CD4-positive, alpha-beta T cell treated with Interleukin-15 for 1 hour (primary cell): ENCODE data around the gene ATP1A4.

ENCODE experiments used
- DNase-seq: peaks from one replicate; pipeline ENCODE4 v3.0.0-alpha.2; 2020

Gene ATP1A4

DNA sequence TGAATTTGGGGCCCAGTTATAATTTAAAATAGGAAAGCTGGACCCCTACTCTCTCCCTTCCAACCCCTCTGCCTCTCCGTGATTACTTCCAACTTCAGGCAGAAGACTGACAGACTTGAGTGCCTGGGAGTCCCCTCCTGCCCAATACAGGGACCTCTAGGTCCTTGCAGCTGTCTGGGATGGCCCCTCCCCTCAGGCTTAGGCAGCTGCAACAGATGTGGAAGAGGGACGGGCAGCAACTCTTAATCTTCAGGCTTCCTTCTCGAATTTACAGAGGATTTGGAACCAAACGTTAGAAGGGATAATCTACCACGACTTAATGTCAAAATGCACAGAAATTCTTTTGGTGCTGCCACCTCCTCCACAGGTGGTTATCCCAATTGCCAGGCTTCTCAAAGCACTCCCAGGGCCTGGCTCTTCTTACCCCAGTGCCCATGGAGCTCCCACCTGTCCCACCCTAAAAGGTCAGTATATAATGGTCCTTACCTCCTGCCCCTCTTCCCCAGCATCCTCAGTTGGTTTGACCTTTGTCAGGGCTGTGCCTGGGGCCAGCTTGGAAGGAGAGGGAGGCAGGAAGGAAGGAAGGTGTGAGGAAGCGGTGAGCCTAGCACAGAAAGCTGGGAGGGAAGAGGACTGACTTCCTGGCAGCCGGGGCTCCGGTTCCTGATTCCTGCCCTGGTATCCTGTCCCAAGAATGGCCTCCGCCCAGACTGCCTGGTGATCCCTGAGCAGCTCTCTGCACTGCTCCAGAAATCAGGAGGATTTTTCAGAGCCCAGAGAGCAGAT, 56.6 kb downstream of the ATP1A4 start:
- DNase-seq = no peak

DNA sequence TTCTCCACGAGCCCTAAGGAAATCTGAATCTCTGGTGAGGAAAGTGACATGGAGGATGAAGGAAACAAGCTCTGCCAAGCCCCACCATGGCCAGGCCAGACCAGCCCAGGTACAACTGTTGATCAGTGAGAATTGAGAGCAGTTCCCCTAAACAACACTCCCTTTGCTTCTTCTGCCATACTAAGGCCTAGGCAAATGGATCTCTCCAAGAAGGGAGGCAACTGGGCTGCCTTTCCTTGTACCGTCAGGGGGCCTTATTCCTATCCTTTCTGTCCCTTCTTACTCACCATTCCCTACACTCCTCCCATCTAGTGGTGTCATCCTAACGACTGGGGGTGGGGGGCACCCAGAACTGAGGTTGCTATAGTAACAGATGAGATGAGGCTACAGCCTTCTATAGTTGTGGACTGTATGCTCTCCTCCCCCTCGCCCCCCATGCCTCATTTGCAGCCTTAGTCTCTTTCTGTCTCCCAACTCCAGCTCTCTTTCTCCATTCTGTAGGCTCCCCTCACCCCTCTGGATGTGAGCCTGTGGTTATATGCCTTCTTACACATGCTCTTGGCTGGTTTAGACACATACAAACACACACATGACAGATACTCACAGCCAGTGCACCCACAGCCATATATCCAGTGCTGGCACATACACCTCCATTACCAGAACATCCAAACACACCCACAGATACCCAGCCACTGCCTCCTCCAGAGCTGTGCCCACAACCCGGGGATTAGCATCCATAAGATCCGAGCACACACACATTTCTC, 57.3 kb downstream of the ATP1A4 start:
- DNase-seq = no peak

DNA sequence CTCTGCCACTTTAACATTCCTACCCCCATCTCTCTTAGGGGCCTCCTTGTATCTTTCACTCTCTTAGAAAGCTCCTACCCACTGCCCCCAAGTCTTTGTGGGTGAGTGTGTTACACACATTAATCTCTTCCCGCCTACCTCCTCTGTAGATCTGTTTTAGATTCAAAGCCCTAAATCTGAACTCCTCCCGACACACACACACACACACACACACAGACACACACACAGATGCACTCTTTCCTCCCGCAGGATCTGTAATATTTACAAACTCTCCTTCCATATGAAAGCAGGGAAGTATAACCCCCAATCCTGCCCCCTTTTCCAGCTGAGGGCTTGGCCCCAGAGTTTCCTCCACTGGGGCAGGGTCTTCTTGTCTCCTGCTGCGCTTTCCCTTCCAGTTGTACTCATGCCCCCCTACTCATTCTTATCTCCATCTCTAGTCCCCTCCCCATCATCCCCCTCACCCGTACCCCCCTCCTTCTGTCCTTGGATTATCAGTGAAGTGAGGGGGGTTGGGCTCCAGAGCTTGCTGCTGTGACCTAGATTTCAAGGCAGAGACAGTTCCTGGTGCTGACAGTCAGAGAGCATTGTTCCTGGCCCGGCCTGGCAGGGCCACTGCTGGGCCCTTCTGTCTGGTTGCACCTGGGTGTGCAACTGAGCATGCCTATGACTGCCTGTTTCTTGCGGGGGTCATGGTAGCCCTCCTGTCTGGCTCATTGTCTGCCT, 58.1 kb downstream of the ATP1A4 start:
- DNase-seq = no peak

DNA sequence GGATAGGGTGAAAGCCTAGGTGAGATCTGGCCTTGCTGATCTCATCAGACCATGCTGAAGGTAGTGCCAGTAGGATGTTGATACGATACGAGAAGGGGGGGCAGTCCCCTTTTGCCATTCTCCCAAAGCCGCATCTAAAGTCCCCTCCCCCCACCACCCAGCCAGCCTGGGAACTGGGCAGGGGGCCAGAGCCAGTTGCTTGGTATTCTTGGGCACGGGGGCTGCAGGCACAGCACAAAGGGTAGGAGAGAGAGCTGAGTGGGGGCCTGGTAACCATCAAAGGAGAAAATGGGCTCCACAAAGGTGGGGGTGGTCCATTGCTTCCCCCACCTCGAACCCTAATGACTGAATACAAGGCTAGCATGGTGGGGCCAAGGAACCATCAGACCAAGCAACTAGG, 59.2 kb downstream of the ATP1A4 start:
- no peak for DNase-seq

DNA sequence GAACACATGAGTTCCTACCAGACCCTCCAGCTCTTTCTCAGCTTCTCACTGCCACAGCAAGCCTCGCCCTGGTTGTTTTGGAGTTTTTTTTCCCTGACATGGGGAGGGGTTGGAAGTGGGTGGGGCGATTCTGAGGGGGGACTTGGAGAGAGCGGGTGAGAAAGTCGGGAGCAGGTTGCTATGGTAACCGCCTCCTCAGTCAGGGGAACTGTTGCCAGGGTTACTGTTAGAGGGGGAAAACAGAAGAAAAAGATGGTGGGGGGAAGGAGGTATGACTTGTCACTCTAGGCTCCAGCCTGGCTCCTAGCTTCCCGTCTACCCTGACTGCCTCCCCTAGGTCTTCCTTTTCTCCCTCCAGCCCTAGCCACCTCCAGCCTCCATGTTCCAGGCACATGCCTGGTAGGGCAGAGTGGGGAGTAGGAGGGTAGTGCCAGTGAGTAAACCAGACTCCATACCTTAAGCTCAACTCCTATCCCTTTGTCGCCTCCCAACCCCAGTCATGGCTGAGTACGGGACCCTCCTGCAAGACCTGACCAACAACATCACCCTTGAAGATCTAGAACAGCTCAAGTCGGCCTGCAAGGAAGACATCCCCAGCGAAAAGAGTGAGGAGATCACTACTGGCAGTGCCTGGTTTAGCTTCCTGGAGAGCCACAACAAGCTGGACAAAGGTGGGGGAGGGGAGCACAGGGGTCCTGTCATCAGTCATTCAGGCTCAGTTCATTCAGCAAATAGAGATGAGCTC, 59.8 kb downstream of the ATP1A4 start:
- DNase-seq = no peak

DNA sequence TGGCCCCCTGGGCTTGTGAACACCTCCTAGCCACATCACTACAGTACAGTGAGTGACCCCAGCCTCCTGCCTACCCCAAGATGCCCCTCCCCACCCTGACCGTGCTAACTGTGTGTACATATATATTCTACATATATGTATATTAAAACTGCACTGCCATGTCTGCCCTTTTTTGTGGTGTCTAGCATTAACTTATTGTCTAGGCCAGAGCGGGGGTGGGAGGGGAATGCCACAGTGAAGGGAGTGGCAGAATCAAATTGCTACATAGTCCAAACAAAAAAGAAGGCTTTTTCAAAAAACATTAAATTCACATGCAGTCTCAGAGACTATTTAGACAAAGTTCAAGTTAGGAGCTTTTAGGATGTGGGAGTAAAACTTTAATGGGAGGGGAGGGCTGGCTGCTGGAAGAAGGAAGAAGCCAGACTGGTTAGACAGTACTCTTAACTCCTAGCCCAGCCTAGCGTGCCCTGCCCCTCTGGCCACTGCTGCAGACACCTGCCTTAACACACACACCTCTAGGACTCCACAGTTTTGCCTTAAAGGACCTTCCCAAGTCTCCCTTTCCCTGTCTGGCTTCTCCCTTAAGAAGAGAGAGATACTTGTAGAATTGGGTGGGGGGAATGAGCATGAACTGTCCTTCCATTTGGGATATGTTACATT, 63.2 kb downstream of the ATP1A4 start:
- no peak for DNase-seq

DNA sequence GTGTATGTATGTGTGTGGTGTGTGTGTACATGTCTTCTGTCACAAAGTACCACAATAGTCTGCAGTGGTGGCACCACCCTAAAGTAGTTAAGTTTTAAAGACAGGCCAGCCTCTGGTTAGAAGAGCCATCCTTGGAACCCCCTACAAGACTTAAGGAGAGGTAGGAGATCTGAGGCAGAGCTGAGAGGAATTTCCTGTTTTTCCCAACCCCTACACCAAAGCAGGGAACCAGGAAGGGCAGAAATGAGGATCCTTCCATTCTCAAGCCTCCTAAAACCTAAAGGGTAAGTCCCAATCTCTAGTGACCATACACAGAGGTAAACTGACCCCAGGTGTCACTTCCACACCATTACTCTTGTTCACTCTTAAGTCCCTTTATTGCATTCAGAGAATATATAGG, 64.9 kb downstream of the ATP1A4 start:
- no peak for DNase-seq

DNA sequence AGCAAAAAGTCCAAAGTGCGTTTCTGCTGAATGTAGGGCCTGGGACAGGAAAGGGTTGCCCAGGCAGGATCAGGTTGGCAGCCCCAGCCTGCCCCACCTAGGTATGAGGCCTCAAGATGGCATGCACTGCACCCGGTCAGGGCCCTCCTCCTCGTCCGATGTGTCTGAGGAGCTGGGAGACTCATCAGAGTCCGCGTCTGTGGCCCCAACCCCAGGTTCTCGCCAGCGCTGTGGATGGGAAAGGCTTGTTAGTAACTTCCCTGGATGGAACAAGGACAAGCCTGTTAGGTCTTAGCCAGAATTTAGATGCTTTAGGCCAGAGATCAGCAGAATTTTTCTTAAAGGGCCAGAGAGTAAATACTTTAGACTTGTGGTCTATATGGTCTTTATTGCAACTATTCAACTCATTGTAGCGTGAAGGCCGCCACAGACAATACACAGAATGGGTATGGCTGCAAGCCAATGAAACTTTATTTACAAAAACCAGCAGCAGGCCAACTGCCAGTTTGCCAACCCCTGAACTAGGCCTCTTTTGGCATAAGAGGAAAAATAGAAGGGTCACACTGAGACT, 66.2 kb downstream of the ATP1A4 start:
- no peak for DNase-seq

DNA sequence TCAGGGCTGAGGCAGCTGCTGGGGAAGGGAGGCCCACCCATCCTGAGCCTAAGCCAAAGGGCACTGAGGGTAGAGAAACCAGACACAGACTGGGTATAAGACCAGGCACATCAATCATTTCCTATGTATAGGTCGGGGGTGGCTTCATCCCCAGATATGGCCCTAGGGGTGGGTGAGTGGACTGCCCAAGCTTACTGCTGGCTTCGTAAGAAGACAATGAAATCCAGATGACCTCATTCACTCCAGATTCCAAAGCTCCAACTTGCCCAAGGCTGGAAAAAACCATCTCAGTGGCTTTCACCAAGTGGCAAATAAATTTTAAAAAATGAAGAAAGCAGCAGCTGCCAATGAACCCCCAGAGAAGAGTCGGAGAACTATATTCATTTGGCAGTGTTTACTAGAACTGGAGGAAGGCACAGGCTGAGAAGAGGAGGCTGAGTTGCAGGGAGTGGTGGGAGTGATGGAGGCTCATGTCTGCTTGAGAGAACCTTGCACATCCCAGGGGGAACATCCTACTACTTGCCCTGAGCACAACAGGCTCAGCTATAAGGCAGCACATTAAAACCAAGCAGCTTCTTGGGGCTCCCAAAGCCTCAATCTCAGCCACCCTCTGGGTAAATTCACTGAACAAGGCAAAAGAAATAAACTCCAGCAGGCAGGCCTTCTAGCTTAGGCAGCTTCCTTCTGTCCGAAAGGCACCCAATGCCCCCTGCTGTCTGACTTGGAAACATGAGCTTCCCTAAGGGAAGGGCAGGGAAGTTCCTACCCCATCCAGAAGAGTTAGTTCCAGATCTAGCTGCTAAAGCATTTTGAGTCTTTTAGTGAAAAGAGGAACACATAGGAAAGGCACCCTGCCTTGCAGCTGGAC, 67.9 kb downstream of the ATP1A4 start:
- no peak for DNase-seq

DNA sequence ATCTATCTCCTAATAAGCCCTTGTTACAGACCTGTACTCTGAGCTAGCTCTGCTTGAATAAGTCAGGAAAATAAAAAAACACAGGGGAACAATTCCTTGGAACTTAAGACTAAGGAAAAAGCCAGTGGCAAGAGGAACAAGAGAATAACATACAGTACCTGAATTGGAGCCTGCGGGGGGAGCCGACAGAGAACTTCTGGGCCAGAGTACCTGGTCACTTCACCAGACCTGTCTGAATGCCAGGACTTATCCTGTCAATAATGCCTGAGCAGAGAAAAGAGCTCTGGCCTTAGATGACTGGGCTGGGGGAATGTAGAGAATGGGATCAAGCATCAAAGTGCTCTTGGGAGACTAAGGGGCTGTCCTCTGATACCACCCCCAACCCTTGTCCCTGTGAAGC, 68.9 kb downstream of the ATP1A4 start:
- no peak for DNase-seq

DNA sequence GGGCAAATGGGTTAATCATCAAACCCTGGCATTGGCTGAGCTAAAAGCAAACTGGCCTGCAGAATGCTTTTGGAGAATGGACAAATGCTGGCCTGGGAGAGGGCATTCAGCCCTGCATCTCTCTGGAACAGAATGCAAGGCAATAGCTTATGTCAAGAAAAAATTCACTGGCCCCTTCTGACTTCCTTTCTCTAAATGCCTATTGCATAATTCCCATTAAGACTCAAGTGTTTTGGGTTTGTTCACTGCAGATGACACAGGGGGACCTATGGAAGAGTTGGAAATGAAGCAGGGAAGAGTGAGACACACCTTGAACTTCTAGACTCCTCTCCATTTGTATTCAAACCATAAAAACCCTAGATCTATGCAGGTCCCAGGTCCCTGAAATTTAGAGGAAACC, 69.7 kb downstream of the ATP1A4 start:
- DNase-seq = no peak

DNA sequence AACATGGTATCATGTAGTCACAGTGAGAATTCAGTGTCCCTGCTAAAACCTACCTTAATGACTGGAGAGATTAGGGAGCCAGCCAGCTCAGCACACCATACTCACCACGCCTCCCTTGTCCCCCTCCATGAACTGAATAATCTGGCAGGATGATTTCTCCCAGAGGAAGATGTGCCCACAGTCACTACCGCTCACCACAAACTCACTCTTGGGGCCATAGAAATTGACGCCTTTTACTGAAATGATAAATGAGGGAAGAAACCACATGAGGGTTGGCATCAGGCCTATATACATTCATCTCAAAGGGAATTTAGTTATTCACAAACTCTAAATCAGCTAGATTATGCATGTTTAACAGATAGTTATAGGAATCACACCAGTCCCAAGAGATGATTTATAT, 71.1 kb downstream of the ATP1A4 start:
- no peak for DNase-seq

DNA sequence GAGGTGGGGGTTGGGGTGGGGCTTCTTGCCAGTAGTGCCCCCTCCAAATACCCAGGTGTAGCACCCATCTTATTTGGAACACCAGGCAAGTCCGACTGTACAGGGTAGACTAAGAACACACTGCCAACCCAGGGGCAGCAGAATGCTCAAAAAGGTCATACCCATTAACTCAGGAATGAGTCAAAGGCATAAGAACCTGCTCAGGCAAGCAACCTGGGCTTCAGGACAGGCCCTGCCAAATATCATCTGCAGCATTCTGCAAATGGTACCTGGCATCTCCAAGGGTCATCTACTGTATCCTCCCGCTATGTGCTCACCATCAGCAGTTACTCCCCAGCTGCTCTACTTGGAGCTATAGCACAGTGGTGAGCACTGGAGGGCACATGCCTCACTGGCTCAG, 73.2 kb downstream of the ATP1A4 start:
- no peak for DNase-seq

DNA sequence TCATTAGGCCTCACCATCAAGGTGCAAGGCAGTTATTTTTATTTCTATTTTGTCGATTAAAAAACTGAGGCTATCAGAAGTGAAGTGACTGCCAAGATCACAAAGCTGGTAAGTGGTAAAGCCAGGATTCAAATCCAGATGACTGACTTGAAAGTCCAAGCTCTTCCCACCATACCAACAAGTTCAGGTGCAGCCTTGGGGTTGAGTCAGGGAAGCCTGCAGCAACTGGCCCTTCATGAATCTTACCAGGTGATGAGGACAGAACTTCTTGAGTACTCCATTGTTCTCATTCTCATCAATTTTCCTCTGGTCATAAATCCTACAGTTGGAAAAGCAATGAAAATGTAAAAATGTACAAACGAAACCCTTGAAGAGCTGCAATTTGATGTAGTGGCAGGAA, 73.9 kb downstream of the ATP1A4 start:
- DNase-seq = no peak

DNA sequence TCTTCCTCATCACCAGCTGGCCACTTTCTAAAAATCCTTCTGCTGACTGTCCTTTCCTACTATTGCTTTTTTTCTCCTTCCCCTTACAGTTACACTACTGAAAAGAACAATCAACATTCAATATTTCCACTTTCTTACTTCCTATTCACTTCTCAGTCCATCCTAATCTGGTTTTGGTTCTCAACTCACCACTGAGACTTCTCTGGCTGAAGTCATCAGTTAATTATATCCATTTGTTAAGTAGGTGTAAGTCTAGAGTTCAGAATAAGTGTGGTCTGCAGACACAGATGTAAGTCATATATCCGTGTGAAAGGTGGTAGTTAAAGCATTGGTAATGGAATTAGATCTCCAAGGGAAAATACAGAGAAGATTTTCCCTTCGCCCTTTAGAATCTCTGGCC, 75.2 kb downstream of the ATP1A4 start:
- no peak for DNase-seq

DNA sequence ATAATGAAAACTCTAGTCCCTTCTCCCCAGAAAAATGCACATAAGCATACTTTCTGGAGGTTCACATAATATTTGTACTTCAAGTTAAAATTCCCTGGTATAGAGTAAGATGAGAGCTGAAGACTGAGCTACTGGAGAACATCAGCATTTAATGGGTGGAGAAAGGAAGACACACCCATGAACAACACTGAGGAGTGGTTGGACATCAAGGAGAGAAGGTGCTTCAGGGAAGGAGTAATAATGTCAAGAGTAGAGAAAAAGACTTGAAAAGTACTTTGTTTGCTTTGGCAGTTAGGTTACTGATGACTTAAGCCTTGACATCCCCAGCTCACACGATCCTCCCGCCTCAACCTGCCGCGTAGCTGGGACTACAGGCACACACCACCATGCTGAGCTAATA, 75.6 kb downstream of the ATP1A4 start:
- DNase-seq = no peak

DNA sequence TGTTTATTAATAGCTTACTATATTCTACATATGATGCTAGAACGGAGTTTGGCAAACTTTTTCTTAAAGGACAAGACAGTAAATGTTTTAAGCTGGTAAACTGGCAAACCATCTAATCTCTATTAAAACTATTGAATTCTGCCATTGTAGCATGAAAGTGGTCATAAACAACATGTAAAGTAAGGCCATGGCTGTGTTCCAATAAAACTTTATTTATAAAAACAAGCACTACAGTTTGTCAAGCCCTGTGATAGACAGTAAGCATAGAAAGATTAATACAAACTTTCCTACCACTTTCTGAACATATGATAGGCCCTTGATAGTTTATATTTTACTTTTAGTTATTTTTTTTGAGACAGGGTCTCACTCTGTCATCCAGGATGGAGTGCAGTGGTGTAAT, 76.2 kb downstream of the ATP1A4 start:
- DNase-seq = no peak

DNA sequence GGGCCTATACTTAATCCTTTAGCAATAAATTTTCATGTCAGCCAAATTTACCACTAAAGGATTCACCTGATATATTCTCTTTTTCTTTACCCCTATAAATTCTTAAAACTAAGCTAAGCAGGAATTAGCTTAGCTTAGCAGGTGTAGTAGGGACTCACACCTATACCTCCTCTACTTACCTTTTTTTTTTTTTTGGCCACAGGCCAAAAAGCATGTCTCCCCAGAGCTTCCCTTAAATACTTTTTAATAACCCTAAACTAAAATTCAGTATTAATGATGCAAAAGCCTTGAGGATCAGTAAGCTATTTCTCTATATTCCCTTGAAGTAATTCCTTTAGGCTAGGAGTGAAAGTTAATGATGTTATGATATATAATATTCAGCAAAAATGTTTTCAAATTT, 77.0 kb downstream of the ATP1A4 start:
- no peak for DNase-seq

DNA sequence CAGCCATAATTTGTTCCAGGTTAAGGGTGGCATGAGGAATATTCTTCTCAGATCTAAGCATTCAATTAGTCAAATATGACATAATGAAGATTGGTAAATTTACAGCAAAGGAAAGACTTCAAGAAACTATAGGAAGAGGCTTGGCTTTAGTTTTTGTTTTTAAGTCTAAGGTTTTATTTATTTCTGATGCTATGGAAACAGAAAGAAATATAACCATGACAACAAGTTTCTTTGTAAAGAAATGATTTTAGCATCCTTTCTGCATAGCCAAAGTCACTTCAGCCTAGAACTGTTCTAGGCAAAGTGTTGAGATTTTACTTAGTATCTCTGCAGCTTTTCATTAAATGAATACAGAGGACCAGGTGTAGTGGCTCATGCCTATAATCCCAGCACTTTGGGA, 81.5 kb downstream of the ATP1A4 start:
- no peak for DNase-seq
